Putamen (tissue), 1 donor: Measurements from ENCODE around the gene CIDEA.
A peak's percentile ranks its signal among the peaks of the same experiment; 100 is the strongest.
"Not testable (repeated sequence)": the region's sequence is repeated elsewhere in the genome, so short reads cannot be mapped to it uniquely, and the experiment has no call there.

ENCODE experiments used
- DNase-seq: peaks from one replicate; pipeline ENCODE4 v3.0.0-alpha.2; 2016; ENCODE audit warnings: low spot score

Gene CIDEA

DNA sequence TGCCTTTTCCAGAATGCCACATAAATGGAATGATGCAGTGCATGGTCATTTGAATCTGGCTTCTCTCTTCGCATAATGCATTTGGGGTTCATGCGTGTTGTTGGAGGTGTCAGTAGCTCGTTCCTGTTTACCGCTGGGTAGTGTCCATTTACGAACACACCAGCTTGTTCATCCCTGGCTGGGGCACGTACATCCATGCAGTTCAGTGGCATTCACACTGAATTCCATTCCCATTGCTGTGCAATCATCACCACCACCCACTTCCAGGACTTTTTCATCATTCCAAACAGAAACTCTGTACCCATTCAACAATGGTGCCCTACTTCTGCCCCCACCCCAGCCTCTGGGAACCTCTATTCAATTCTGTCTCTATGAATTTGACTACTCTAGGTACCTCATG, 14.7 kb upstream of the CIDEA start:
- no peak for DNase-seq

DNA sequence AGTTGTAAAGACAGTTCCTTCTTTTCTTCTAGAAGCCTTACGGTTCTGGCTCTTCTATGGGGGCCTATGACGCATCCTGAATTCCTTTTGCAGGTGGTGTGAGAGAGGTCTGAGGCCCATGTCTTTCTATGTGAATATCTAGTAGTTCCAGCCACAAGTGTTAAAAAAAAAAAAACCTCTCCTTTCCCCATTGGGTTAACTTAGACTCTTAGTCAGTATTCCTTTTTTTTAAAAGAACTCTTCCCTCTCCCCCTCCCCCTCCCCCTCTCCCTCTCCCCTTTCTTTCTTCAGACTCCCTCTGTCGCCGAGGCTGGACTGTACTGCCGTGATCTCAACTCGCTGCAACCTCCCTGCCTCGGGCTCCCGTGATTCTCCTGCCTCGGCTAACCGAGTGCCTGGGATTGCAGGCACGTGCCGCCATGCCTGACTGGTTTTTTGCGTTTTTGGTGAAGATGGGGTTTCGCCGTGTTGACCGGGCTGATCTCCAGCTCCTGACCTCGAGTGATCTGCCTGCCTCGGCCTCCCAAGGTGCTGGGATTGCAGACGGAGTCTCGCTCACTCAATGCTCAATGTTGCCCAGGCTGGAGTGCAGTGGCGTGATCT, 11.4 kb upstream of the CIDEA start:
- DNase-seq = no peak

GRCh38 chr18:12243272-12243671, 10.9 kb upstream of the CIDEA start:
- DNase-seq = not testable (repeated sequence)

DNA sequence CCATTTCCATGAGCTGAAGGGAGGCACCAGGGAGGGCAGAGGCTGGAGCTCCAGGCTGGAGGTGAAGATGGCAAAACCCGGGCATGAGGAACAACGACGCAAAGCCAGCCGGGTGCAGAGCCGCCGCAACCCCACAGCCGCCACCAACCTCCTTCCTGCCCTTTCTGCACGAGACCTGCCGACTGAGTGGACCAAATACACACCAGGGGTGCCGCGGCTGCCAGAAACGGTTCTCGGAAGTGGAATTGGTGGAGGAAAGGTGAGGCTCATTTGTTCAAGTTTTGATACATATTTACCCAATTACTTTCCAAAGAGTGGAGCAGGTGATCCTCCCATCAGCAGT, 8.4 kb upstream of the CIDEA start:
- DNase-seq = no peak

DNA sequence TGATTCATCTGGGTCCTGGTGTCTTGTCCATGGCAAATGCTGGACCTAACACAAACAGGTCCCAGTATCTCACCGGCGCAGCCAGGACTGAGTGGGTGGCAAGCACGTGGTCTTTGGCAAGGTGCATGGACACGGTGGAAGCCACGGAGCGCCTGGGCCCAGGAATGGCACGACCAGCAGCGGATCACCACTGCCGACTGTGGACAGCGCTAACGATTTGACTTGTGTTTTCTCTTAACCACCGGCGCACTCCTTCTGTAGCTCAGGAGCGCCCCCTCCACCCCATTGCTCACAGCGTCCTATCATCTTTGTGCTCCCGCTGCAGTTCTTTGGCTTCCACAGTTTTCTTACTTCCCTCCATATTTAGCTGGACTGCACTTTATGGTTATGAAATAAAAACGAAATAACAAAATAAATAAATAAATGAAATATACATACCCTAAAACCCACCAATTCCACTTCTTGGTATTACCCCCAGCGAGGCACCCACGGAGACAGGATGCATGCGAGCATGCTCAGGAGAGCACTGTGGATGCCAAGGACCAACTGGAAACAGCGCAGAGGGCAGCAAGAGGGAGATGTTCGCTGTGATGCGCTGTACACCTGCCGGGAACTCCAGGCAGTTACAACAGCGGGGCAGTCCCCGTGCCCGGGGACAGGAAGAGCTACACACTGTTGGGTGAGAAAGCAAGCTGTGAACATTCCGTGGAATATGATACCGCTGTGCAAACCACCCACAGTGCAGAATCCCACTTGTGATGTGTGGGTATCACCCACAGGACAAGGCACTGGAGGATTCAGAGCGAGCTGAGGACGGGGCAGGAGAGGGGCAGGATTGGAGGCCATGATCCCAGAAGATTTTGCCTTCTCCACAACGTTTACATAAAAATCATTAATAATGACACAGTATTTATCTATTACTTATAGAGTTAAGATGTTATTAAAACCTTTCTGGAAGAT, 7.0 kb upstream of the CIDEA start:
- no peak for DNase-seq

DNA sequence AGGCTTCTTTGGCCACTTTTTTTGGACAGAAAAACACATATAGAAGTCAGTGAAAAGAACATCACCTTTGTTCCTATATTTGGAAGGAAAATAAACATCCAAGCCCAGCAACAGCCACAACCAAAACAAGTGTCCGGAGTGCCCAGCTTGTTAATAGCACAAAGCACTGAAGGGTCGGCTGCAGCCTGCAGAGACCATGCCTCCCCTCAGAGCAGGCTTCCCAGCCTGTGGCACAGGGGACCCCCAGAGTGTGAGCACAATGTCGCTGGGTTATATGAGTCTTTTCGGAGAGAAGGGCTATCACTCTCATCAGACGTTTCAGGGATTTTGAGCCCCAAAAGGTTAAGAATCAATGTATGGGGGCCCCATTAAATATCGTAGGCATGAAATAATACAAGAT, 6.2 kb upstream of the CIDEA start:
- DNase-seq = no peak

DNA sequence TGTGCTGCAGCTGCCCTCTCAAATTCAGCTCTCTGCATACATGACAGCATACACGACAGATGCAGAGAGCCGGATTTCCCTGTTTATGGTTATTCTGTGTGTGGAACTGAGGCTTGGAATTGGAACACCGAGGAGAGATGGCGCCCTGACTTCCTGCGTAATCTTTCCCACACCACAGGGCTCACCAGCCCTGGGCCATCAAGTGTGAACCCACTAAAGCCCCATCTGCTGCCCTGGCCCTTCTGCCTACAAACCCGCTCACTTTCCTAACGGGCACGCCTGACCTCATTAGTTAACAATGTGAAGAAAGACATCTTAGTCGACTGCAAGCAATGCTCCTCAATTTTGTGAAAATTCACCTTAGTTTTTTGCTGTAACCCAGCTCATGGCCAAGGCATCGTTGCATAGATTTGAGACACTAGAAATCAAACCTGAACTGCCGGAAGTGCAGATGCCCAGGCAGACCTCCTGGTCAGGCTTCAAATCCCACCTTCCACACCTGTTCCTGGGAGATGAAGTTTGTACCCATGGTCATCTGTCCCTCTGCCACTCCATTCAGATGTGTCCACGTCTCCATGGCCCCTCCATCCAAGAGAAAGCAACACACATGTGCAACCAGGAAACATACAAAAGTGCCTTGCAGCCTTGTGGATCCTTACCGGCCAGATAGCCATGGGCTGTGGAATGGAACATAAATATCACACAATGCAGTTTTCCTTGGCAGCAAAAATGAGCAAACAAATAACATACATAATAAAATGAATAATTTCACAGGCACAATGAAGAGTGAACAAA, 5.0 kb upstream of the CIDEA start:
- no peak for DNase-seq

DNA sequence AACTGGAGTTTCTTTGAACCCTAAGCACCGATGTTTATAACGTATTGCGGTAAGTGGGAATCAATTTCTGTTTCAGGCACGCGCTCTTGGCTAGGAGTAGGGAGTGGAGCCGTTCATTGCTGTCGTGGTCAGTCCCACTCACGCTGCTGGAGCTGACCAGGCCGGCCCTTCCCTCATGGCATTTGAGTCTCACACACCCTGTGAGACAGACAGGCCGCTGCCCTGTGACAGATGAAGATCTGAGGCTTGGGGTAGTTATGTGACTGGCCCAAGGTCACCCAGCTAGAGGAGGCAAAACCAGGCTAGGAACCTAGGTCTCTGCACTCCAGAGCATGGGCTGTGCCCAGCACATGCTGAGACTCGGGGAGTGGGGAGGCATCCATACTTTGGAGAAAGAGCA, 2.9 kb upstream of the CIDEA start:
- no peak for DNase-seq

GRCh38 chr18:12252061-12252460, 2.1 kb upstream of the CIDEA start:
- no peak for DNase-seq

DNA sequence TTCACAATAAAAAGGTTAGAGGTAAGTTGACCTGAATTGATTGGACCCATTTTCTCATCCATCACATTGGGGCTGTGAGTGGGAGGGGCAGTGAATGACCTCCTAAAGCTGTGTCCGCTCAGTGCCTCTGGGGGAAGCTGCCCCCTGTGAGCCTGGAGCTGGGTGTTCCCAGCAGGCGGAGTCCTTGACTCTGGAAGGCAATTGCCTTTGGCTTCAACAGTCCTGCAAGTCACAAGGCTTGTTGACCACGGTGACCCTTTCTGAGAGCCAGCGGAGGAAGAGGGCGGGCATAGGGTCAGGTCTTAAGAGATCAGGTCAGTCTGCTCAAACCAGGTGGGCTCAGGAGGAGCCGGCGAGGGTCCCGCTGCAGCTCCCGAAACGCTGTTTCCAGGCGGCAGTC, 1.1 kb upstream of the CIDEA start:
- DNase-seq = no peak

GRCh38 chr18:12253663-12254135, 462 bp upstream of the CIDEA start:
- DNase-seq = no peak

DNA sequence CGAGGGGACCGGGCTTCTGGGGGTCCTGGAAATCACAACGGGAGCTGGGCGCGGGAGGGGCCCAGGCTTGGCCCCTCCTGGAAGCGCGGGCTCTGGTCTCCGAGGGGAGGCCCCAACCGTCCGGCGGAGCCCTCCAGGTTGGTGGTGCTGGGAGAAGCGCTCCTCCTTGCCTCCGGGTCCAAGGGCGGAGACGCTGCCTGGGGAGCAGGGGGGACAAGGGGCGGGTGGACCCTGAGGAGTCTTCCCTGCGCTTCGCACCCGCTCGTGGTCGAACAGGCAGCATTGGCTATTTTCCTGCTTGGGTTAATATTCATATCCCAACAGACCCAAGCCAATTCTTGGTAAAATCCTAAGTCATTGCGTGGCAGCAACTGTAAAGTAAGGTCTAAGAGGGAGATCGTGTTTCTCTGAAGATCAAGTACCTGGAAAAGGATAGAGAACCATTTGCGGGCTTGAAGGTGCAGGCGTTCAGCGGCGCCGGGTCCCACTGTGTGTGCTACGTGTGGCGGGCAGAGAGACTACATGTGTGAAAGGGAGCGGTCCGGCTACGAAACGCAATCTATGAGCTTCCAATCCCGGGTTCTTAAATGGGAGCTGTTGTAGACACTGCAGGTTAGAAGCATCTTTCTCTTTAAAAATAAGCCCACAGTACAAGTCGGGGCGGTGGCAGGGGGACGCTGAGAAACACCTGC, 805 bp downstream of the CIDEA start:
- no peak for DNase-seq

GRCh38 chr18:12255626-12256026, 1.5 kb downstream of the CIDEA start:
- peak; percentile 74 for DNase-seq

- no peak for DNase-seq
Observed at GRCh38 chr18:12256951-12257350, 2.8 kb downstream of the CIDEA start.

DNA sequence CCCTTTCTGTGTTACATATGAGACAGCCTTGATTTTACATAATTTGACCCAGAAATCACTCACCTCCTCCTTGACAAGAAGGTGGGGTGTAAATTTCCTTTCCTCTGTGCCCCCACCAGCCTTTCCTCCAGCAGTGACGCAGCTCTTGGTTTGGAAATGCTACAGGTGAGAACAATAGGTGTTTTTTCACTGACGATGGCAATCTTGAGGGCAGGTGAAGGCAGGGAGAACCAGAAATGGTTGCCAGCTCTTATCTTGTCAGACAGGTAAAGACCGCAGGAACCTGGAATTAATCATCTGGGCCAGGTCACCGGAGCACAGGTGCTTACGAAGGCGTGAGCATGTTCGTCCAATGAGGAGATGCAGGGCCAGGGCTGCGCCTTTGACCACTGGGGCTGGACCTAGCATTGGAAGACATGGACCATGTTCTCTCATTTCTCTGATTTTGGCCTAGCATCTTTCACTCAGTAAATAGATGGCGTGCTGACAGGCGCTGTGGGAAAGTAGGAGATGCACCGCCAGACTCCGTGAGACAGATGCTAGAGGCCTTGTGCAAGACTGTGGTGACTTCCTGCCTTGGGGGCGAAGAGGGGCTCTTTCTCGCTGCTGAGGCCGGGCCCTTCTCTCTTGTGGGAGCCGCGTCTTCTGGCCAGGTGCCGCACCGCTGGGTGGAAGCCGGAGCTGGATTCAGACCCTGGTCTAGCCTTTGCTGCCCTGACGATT, 4.0 kb downstream of the CIDEA start:
- DNase-seq = peak; percentile 45

- DNase-seq = no peak
Observed at GRCh38 chr18:12258719-12259705, 4.9 kb downstream of the CIDEA start.

GRCh38 chr18:12262748-12263147, 8.6 kb downstream of the CIDEA start:
- no peak for DNase-seq

- DNase-seq = no peak
Observed at GRCh38 chr18:12264864-12265263, 10.7 kb downstream of the CIDEA start.

GRCh38 chr18:12271376-12272235, 17.4 kb downstream of the CIDEA start:
- peak; percentile 55 for DNase-seq
